Stomach smooth muscle (tissue), 2 donors: ENCODE measurements around the gene MAMDC4.
"Not testable (repeated sequence)": the region's sequence is repeated elsewhere in the genome, so short reads cannot be mapped to it uniquely, and the experiment has no call there.

Experiments used
- H3K27ac ChIP-seq: one replicate; pipeline ENCODE4 v1.7.0; 2013; ENCODE audit warnings: mild to moderate bottlenecking, low read length, inconsistent platforms
- H3K27me3 ChIP-seq, 2 donors: one replicate each; pipeline ENCODE4 v1.7.0; 2013; ENCODE audit warnings: low read length in 2 of 2; ENCODE audit not compliant: insufficient read depth in 2 of 2, control insufficient read depth in 1 of 2
- H3K36me3 ChIP-seq, 2 donors: one replicate each; pipeline ENCODE4 v1.7.0; 2013; ENCODE audit warnings: low read length in 2 of 2; ENCODE audit not compliant: control insufficient read depth in 2 of 2, insufficient read depth in 2 of 2
- H3K4me1 ChIP-seq: one replicate; pipeline ENCODE4 v1.7.0; 2013; ENCODE audit warnings: low read length; ENCODE audit not compliant: control insufficient read depth, insufficient read depth
- H3K4me3 ChIP-seq, 2 donors: one replicate each; pipeline ENCODE4 v1.7.0; 2013; ENCODE audit warnings: low read length in 2 of 2
- H3K9ac ChIP-seq, 2 donors: one replicate each; pipeline ENCODE4 v1.7.0; 2013; ENCODE audit warnings: low read length in 2 of 2, mild to moderate bottlenecking in 1 of 2
- H3K9me3 ChIP-seq, 2 donors: one replicate each; pipeline ENCODE4 v1.7.0; 2013; ENCODE audit warnings: low read length in 2 of 2; ENCODE audit not compliant: control insufficient read depth in 2 of 2
- donor health status: healthy.
- donor health status: Pancreatic carcinoma.

Gene MAMDC4

DNA sequence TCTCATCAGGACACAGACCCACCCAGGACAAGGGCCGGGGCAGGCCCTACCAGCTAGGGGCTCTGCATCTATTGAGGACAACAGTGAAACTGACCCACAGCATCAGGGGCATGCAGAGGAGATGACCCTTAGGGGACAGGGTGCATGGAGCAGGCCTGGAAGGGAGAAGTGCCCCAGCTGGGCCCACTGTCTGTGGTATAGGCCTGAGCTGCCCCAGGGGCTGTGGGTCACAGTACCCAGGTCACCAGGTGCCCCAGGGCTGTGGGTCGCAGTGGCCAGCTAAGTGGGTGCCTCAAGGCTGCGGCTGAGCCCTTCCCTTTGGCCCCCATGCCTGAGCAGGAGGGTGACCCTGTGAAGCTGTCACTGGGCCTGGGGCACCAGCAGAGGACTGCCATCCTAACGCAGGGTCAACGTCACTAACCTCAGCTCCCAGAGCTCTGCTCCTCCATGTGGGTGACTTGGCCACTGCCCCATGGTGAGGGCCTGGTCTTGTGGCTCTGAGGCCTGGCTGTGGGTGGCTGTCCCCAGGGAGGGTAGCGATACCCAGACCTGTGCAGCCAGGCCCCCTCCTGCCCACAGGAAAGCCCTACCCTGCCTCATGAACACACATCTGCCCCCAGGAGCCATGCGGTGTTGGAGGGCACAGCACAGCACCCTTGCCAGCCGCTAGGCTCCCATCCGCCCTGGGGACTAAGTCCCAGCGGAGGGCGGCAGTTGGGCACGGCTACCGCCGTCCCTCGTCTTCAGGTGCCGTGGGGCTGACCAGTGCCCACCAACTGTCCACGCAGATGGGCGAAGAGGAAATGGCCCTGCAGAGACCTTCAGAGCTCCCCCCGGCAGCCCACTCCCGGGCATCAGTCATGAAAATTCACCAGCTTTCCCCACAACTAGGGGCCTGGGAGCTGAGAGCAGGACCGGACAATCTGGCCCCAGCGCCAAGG, 9.1 kb downstream of the MAMDC4 start:
- H3K4me1 ChIP-seq = peaks cover 40% of the 10 kb centered on the region
- H3K27ac ChIP-seq = no peak overlapping the region

DNA sequence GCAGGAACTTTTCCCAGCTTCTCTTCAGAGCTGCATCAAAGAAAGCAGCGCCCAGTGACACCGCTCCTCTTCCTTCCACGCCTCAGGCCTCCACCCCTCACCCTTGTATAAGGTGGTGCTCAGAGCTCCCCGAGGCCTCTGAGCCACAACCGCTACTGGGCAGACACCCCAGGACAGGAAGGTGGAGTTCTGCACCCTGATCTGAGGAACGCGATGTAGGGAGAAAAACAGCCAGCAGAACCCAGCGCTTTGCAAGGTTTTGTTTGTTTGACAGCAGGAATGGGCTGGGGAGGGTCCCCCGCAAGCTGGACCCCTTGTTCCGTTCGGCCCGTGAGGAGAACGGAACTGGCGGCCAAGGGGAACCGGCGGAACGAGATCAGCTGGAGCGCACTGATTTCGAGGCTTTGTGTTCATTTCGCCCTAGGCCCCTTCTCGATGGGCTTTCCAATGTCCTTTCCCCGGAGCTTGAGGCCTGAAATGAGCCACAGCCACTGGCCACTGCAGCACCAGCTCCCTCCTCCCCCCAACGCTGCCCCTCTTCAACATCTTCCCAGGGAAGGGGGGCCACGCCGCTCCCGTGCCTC, 9.8 kb downstream of the MAMDC4 start:
- no peaks in the 10 kb centered on the region for H3K9me3 ChIP-seq
- no peak overlapping the region for H3K4me3 ChIP-seq
- no peak overlapping the region for H3K27ac ChIP-seq
- H3K4me1 ChIP-seq = peaks cover 40% of the 10 kb centered on the region
- H3K36me3 ChIP-seq = peaks cover 23 to 28% of the 10 kb centered on the region in 2 donors
- H3K27me3 ChIP-seq = no peaks in the 10 kb centered on the region
- no peak overlapping the region for H3K9ac ChIP-seq

More for the DNA sequence above, 9.1 kb downstream of the MAMDC4 start:
- H3K4me3 ChIP-seq = no peak overlapping the region
- H3K27me3 ChIP-seq = no peaks in the 10 kb centered on the region
- H3K36me3 ChIP-seq = peaks cover 23 to 28% of the 10 kb centered on the region in 2 donors
- H3K9me3 ChIP-seq = no peaks in the 10 kb centered on the region
- H3K9ac ChIP-seq = no peak overlapping the region

DNA sequence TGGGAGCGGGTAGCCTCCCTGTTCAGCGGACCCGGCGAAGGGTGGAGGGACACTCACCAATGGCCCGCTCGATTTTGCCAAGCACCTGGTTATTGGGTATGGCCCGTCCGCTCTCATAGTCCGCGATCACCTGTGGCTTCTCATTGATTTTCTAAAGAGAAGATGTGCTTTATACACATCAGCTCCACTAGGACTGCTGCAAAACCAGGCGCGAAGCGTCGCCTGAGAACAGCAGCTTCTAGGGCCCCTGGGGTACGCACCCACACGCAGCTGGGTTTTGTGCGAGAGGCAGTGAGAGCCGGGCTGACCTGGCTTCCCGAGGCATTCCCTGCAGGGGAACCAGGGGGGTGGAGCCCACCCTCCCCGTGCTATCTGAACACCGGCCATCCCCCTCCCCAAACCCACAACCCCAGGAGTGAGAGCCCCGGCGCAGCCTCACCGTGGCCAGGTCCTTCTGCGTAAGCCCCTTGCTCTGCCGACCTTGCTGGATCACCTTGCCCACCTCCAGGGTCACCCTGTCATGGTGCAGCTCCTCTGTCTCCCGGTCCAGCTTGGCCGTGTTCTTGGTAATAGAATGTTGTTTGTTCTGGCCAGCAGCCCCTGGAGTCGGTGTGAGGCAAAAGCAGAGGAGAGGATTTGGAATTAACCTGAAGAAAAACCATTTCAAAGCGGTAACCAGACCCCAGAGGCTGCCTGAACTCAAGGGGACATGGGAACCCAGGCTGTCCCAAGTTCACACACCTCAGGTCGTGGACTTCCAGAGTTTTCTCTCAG, 10.9 kb downstream of the MAMDC4 start:
- H3K4me3 ChIP-seq = no peak overlapping the region
- no peak overlapping the region for H3K9ac ChIP-seq
- H3K9me3 ChIP-seq = no peaks in the 10 kb centered on the region
- H3K27ac ChIP-seq = no peak overlapping the region
- peaks cover 23 to 28% of the 10 kb centered on the region in 2 donors for H3K36me3 ChIP-seq
- H3K27me3 ChIP-seq = no peaks in the 10 kb centered on the region
- H3K4me1 ChIP-seq = peaks cover 39% of the 10 kb centered on the region

DNA sequence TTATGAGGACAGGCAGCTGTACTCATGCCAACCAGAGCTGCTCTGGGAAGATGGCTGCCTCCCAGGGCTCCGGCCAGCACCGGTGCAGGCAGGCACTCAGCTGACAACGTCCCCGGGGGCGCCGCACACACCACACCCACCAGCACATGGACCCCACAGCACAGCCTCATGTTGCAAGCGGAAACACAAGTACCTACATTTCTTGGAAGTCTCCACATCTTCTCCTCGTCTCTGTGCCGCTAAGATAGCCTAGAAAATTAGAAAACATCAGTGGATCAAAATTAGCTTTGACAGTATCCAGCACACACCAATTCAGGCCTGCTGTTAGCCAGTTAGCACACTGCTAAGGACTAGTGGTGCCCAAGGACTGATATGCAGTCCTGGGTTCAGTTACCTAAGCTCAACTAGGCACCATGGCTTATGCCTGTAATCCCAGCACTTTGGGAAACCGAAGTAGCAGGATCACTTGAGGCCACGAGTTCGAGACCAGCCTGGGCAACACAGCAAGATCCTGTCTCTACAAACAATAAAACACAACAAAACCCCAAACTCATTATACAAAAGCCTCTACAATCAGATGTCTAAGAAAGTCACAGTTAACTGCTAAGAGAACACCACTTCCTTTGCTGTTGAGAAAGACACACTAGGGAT, 11.6 kb downstream of the MAMDC4 start:
- peaks cover 23 to 28% of the 10 kb centered on the region in 2 donors for H3K36me3 ChIP-seq
- no peaks in the 10 kb centered on the region for H3K9me3 ChIP-seq
- H3K4me1 ChIP-seq = peaks cover 32% of the 10 kb centered on the region
- H3K4me3 ChIP-seq = no peak overlapping the region
- H3K27ac ChIP-seq = no peak overlapping the region
- peak overlapping the region in 1 of 2 donors; percentile 6 for H3K9ac ChIP-seq
- no peaks in the 10 kb centered on the region for H3K27me3 ChIP-seq

- H3K36me3 ChIP-seq = peaks cover 23 to 28% of the 10 kb centered on the region in 2 donors
- H3K9me3 ChIP-seq = no peaks in the 10 kb centered on the region
- peak overlapping the region; percentile 76 for H3K27ac ChIP-seq
- peaks cover 20% of the 10 kb centered on the region for H3K4me1 ChIP-seq
- H3K4me3 ChIP-seq = peak overlapping the region; percentile 72 to 80
- H3K9ac ChIP-seq = peak overlapping the region; percentile 69 to 83
- H3K27me3 ChIP-seq = no peaks in the 10 kb centered on the region
Measured at GRCh38 chr9:136865041-136865767, 13.1 kb downstream of the MAMDC4 start.

GRCh38 chr9:136865768-136866103, 13.6 kb downstream of the MAMDC4 start:
- Histone ChIP-seq H3K27me3 (no peaks in the 10 kb centered on the region), H3K27ac (peak overlapping the region; percentile 76), H3K36me3 (peaks cover 23 to 27% of the 10 kb centered on the region in 2 donors), H3K9me3 (no peaks in the 10 kb centered on the region), H3K9ac (peak overlapping the region; percentile 79 to 83), H3K4me1 (peaks cover 20% of the 10 kb centered on the region), H3K4me3 (peak overlapping the region; percentile 80 to 81)

DNA sequence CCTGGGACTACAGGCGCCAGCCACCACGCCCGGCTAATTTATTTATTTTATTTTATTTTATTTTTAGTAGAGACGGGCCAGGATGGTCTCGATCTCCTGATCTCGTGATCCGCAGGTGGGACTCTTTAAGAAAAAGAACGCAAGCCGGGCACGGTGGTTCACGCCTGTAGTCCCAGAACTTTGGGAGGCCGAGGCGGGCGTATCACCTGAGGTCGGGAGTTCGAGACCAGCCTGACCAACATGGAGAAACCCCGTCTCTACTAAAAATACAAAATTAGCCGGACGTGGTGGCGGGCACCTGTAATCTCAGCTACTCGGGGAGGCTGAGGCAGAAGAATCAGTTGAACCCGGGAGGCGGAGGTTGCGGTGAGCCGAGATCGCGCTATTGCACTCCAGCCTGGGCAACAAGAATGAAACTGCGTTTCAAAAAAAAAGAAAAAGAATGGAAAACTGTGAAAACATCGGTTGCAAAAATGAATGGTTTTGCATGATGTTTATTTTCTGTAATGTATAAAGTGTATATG, 14.8 kb downstream of the MAMDC4 start:
- not testable (repeated sequence) for H3K27ac ChIP-seq, H3K9me3 ChIP-seq, H3K27me3 ChIP-seq
- peak overlapping the region; percentile 19 to 80 for H3K4me3 ChIP-seq
- H3K36me3 ChIP-seq = peaks cover 17 to 18% of the 10 kb centered on the region in 2 donors
- peak overlapping the region in 1 of 2 donors; percentile 45 for H3K9ac ChIP-seq
- peaks cover 17% of the 10 kb centered on the region for H3K4me1 ChIP-seq

GRCh38 chr9:136867480-136867879, 15.3 kb downstream of the MAMDC4 start:
- peaks cover 17% of the 10 kb centered on the region for H3K4me1 ChIP-seq
- no peaks in the 10 kb centered on the region for H3K9me3 ChIP-seq
- H3K36me3 ChIP-seq = peaks cover 12 to 15% of the 10 kb centered on the region in 2 donors
- no peak overlapping the region for H3K27ac ChIP-seq
- no peak overlapping the region for H3K4me3 ChIP-seq
- no peaks in the 10 kb centered on the region for H3K27me3 ChIP-seq
- H3K9ac ChIP-seq = no peak overlapping the region

DNA sequence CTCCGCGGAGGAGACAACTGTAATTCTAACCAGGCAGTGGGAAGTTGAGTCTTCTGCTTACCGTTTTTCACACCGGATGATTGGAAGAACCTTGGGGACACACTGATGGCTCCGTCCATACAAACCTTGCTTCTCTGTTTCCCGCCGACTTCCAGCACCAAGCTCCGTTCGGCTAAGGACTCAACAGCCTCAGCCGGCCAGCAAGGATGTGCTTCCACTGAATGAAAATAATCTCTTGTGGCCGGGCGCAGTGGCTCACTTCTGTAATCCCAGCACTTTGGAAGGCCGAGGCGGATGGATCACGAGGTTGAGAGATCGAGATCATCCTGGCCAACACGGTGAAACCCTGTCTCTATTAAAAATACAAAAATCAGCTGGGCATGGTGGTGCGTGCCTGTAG, 15.8 kb downstream of the MAMDC4 start:
- Histone ChIP-seq H3K27me3 (no peaks in the 10 kb centered on the region), H3K36me3 (peaks cover 10% of the 10 kb centered on the region in 2 donors), H3K4me3 (no peak overlapping the region), H3K9me3 (no peaks in the 10 kb centered on the region), H3K9ac (no peak overlapping the region), H3K4me1 (peaks cover 17% of the 10 kb centered on the region), H3K27ac (no peak overlapping the region)
